GM19395 (cell line): Measurements from ENCODE around the gene ARL6.
"Not testable (repeated sequence)": the region's sequence is repeated elsewhere in the genome, so short reads cannot be mapped to it uniquely, and the experiment has no call there.

Experiments
- ATAC-seq: cut with Tn5 transposase; IDR thresholded peaks from one replicate; pipeline ENCODE4 v1.9.1; 2021; ENCODE audit warnings: mild to moderate bottlenecking, moderate library complexity; ENCODE audit not compliant: unreplicated experiment

Gene ARL6

DNA sequence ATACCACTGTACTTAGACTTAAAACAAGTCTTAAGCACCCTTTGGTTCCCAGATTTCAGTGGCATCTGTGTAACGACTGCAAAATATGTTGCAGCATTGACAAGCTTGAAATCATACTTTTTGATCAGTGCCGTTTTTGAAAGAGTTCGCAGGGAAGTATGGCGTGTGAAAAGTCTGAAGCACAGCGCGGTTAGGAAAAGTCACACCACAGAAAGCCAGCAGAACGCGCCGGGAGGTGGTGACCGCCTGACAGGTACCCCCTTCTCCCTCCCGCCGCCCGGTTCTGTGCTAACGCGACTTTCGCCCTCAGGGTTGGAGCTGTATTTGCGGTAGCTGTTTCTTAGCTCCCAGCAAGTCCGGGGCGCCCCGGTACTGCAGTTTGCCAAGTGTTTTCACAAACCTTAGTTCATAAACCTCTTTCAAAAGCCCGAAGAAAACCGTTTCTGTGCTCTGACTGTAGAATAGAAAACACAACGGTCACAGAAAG is 56.8 kb downstream of the ARL6 start:
- peak; percentile 68 for ATAC-seq

DNA sequence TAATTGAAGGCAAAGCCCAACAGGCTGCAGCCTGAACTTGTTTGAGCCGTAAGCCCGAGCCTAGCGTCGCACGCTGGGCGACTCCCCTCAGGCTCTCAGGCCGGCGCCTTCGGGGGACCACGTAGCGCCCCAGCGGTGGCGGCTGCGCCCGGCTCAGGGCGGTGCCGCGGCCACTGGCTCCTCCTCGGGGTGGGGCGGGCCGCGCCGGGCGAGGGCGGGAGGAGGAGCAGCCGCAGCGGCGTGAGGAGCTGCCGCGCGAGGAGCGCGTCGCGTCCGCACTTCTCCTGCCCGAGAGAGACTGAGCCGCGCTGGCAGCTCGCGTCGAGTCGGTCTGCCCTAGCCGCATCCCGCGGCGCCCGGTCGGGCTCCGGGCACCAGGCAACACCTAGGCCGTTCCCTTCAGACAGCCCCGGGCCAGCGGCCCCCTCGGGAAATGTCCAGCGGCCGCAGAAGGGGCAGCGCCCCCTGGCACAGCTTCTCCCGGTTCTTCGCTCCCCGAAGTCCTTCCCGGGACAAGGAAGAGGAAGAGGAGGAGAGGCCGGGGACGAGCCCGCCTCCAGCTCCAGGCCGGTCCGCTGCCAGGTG is 57.3 kb downstream of the ARL6 start, which contains the start of gene CRYBG3:
Gene CRYBG3, plus strand, starts transcription at position 238 of the 585 bp plus-strand sequence. Its CDS starts 196 bp downstream, at position 434.
- ATAC-seq, result peak; percentile 94

DNA sequence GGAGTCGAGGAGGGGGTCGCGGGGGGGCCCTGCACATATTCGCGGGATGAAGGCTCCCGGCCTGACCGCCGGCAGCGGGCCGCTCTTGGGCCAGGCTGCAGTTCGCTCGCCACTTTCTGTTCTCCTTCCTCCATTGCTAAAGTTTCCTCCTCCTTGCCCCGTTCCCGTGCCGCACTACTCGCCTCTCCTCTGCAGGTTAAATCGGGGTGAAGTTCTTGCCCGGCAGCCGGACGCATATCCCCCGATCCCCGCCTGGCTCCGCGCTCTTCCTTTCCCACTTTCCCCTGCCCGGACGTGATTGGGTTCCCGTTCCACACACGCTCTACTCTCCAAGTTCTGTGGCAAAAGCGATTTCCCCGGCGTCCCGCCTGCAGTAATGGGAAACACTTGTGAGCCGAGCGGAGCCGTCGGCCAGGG is 57.8 kb downstream of the ARL6 start:
- peak; percentile 48 for ATAC-seq

DNA sequence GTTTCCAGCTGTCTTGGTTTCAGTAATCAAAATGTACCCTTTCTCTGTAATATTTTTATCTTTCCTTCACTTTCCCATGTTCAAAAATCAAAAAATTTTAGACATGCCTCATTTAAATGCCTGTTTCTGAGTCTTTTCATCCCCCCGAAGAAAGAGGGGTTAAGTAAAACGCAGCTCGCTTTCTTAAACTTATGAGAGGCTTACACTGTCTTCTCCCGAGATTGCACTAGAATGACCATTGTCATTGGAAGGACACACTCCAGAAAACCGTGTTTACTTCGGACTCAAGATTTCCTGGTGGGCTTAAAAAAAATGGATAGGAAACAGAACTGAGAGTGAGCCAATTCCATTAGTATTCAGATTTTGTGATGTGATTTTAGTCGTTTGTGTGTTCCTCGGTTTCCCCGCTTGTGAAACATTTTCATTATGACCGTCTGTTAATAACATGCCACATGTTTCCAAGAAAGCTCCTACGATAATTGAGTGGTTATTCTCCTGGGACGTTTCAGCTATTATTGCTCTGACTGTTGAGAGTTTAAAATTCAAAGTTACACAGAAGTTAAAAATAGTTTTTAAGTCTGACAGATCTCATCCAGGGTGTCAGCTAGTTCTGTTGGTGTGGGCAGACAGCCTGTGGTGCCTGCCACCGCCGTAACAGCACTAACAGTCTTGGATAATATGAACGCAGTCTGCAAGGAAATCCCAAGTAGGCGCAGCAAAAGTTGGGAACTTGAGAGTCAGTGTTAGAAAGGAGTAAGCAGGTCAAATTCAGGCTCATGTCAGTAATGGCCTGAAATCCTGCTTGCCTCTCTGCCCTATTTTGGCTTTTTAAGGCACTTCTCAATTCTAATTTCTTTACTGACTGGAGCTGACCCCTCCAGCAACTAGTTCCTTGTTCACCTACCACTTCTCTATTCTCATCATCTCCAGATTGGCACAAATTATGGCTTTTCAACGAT is 58.8 kb downstream of the ARL6 start:
- ATAC-seq, result no peak

DNA sequence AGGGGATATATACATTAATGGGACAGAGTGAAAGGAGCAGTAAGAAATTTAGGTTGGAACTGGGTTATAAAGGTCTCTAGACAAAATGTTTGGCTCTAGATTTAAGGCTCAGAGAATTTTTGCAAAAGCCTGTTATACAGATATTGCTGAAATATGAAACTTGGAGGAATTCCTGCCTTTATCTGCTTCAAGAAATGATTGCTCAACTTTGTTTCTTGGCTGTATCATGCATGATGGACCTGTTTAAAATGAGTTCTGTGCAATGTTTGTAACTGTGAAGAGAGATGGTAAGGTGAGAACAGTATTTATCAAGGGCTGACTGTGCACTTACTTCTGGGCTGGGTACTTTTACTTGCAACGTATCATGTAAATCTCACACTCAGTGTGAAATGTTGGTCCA is 60.5 kb downstream of the ARL6 start:
- no peak for ATAC-seq

DNA sequence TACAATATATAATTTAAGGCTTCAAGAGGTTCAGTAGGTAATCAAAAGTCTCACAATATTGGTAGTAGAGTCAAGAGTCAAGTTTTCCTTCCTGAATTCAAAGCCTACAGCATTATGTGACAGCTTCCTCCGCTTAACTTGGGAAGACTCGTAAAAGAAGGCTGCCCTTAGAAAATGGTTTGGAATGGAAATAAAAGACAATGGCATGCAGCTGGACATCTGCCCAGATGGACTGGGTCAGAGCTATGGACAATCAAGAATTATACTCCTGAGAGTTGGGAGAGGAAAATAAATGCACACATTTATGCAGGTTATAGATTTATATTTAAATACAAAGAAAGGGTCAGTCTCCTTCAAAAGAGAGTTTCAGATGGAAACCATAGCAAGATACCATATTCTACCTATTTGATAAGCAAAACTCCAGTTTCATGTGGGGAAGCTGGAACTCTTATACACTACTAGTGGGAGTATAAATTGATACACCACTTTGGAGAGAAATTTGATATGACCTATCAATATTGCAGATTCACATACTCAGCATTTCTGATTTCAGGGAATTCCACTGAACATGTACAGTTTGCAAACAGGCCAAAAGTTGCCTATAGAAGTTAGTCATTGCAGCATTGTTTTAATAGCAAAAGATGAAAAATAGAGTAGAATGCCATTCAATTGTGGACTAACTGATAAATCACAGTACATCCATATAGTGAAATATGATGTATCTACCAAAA is 63.3 kb downstream of the ARL6 start:
- no peak for ATAC-seq

DNA sequence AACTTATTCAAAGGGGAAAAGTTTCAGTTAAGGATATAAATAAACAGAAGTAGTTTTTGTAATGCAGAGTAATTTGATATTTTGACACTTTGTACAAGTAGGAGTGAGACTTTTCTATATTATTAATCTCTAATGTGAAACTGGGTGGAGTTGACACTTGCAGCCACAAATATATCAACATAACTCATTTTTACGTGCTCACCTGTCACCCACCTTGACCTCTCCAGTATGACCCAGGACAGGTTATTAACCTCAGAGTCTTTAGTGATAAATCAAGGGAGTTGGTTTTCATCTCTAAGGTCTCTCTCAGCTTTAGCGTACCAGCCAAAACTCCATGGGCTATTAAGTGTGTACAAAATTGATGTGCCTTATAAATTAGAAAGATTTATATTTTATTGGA is 64.6 kb downstream of the ARL6 start:
- no peak for ATAC-seq

DNA sequence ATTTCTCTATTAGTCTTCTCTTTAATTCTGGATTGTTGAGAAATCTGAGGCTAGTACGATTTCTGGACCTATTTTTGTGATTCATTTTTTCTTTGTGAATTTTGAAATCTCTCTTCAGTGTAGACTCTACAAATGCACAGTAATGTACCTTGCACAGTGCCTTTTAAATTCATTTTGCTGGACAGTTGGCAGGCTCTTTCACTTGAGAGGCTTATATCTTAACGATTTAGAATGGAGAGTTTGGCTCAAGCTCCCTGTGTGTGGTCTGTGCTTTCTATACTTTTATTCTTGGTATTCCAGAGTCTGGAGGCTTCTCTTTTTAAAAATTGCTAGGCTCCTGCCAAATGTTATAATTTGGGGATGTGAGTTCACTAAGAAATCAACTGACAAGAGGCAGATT is 66.1 kb downstream of the ARL6 start:
- ATAC-seq, result no peak

DNA sequence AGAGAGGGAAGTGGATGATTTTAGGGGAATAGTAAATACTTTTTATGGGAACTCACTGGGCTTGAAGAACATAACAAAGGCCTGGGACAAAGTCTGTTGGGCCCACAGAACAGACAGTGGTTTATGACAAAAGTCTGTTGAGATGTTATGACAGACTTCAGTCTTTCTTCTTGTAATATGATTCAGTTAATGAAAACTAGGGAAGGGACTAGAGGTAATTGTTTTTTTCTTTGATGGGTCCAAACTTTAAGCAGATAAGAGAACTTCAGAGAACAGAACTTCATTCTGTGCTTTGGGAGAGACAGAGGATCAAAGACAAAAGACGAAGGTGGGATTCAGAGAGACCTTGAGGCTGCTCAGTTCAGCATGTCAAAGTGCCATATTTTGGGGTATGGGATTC is 66.6 kb downstream of the ARL6 start:
- ATAC-seq, result no peak

DNA sequence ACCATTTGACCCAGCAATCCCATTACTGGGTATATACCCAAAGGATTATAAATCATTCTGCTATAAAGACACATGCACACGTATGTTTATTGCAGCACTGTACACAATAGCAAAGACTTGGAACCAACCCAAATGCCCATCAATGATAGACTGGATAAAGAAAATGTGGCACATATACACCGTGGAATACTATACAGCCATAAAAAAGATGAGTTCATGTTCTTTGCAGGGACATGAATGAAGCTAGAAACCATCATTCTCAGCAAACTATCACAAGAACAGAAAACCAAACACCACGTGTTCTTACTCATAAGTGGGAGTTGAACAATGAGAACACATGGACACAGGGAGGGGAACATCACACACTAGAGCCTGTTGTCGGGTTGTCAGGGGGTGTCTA is 68.6 kb downstream of the ARL6 start:
- not testable (repeated sequence) for ATAC-seq

DNA sequence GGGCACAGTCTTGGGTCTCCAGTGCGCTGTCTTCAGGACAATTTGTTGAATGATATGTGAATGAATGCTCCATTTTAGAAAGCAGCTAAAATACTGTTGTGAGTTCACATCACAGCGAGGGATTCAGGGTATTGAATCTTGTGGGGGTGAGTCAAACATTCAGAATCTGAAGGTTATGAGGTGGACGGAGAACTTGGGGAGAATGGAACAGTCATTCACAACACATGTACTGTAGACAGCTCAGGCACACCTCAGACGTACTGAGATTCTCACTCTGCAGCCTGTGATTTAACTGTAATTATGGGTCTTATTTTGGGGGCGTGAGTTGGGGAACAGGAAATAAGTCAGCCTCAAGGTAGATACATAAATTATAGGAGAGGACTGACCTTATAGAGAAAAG is 71.2 kb downstream of the ARL6 start:
- ATAC-seq, result no peak

DNA sequence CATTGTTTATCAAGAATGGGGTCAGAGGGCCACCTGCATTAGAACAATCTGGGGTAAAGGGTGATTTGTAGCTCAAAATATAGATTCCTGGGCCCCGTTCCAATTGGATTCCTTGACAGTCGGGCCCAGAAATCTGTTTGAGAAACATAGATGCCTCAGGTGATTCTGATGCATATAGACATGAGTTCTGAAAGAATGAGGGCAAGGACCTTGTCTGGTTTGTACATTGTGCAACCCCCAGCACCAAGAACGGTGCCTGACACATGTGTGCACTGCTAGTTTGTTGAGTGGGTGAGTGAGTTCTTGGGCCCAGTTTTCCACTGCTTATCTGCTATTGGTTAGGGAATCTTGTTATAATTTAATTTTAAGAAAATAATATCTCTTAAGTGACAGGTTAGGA is 73.8 kb downstream of the ARL6 start:
- no peak for ATAC-seq

DNA sequence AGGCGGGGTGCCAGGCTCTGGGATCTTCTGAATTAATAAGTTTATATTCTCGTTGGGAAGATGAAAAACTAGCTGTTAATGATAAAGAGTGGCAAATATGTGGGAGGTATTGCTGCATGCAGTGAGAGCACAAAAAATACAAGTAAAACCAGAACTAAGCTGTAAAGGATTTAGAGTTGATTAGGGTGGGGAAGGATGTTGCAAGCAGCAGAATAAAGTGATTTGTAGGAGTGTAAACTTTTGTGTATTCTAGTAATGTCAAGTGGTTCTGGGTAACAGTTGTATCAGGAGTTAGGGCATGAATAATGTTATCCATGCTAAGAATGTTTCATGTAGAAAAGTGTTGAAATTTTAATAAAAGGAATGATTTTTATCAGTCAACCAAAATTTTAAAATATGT is 75.4 kb downstream of the ARL6 start:
- ATAC-seq, result no peak

DNA sequence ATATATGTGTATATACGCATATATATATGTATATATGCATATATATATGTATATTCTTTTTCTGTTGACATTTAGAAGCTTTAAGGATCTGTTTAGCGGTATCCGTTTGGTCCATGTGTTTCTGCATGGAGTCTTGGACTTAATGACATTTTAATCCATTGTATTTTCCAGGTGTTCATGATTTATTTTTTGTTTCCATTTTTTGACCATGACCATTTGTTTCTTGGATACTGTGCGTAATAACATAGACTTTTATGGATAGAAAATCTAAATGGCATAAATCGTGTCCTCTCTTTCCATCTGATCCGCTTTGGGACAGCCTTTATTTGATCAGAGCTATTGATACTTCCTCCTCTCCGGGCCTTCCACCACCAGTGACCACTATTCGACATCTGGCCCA is 76.7 kb downstream of the ARL6 start:
- ATAC-seq, result no peak

DNA sequence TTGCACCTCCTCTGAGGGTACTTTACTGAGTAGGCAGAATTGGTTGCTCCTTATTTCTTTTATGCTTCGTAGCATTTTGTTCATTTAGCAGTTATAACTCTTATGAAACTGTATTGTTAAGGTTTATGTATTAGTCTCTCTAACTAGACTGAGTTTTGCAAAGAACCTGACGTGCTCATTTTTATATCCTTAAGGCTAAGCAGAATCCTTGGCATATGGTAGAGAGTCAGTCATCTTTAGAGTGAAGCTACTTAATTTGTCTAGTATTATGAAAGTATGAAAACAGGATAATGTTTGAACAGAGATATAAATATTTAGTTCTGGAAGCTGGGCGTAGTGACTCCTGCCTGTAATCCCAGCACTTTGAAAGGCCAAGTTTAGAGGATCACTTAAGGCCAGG is 77.4 kb downstream of the ARL6 start:
- ATAC-seq, result no peak

DNA sequence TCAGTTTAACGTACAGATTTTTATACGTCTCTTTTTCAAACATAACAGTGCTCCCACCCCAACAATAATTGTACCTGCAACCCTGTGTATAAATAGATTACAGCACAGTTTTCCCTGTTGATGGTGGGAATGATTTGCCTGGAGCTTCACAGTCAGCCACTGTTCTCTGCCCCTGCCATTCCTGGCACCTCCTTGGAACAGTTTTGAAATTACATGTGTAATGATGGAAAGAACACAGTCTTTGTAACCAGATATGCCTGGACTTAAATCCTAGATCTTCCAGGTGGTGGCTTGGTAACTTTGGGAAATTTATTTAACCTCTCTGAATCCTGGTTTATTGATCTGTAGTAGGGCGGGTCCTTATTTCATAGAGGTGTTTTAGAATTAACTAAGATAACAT is 84.2 kb downstream of the ARL6 start:
- ATAC-seq, result no peak
